Measurements from ENCODE around the gene SMG6.
A peak's percentile ranks its signal among the peaks of the same experiment; 100 is the strongest.
"Not testable (repeated sequence)": the region's sequence is repeated elsewhere in the genome, so short reads cannot be mapped to it uniquely, and the experiment has no call there.

The SMG6 gene

GRCh38 chr17:2303204-2304188 lies at the start of gene SMG6, which contains the start of gene SRR:
Gene SMG6, minus strand, starts transcription at chr17:2303785. Its CDS starts 65 bp downstream, at chr17:2303720.
Gene SRR, plus strand, starts transcription at chr17:2303950. Its CDS starts 11,611 bp downstream, at chr17:2315561.
- peak; percentile 96 for DNase-seq (ENCODE audit: low spot score)

- DNase-seq (ENCODE audit: low spot score), result no peak
Measured at GRCh38 chr17:2351269-2351668, 47.7 kb upstream of the SMG6 start.

- DNase-seq (ENCODE audit: low spot score), result no peak
Measured at GRCh38 chr17:2347805-2348685, 44.5 kb upstream of the SMG6 start.

- DNase-seq (ENCODE audit: low spot score), result no peak
Measured at GRCh38 chr17:2346475-2346874, 42.9 kb upstream of the SMG6 start.

GRCh38 chr17:2344528-2344927 lies 40.9 kb upstream of the SMG6 start:
- DNase-seq (ENCODE audit: low spot score), result no peak

GRCh38 chr17:2343421-2343820 lies 39.8 kb upstream of the SMG6 start:
- DNase-seq (ENCODE audit: low spot score), result no peak

- no peak for DNase-seq (ENCODE audit: low spot score)
Measured at GRCh38 chr17:2338315-2338657, 34.7 kb upstream of the SMG6 start.

- DNase-seq (ENCODE audit: low spot score), result peak; percentile 71
Measured at GRCh38 chr17:2337544-2338314, 34.1 kb upstream of the SMG6 start.

GRCh38 chr17:2336852-2337543 lies 33.4 kb upstream of the SMG6 start, which contains the start of gene SGSM2:
Gene SGSM2, plus strand, starts transcription at chr17:2337501. Its CDS starts 188 bp downstream, at chr17:2337689.
- peak; percentile 83 for DNase-seq (ENCODE audit: low spot score)

GRCh38 chr17:2336215-2336851 lies 32.7 kb upstream of the SMG6 start, which contains the start of gene TSR1:
Gene TSR1, minus strand, starts transcription at chr17:2336457. Its CDS starts 30 bp downstream, at chr17:2336427.
- DNase-seq (ENCODE audit: low spot score), result peak; percentile 92

GRCh38 chr17:2335726-2336214 lies 32.2 kb upstream of the SMG6 start:
- DNase-seq (ENCODE audit: low spot score), result no peak

- no peak for DNase-seq (ENCODE audit: low spot score)
Measured at GRCh38 chr17:2331303-2331702, 27.7 kb upstream of the SMG6 start.

GRCh38 chr17:2323629-2324314 lies 20.2 kb upstream of the SMG6 start:
- no peak for DNase-seq (ENCODE audit: low spot score)

GRCh38 chr17:2321399-2321798 lies 17.8 kb upstream of the SMG6 start:
- no peak for DNase-seq (ENCODE audit: low spot score)

GRCh38 chr17:2319051-2319450 lies 15.5 kb upstream of the SMG6 start:
- DNase-seq (ENCODE audit: low spot score), result no peak

- no peak for DNase-seq (ENCODE audit: low spot score)
Measured at GRCh38 chr17:2317796-2318195, 14.2 kb upstream of the SMG6 start.

GRCh38 chr17:2316916-2317205 lies 13.3 kb upstream of the SMG6 start:
- DNase-seq (ENCODE audit: low spot score), result not testable (repeated sequence)

GRCh38 chr17:2312736-2313135 lies 9.2 kb upstream of the SMG6 start:
- no peak for DNase-seq (ENCODE audit: low spot score)

GRCh38 chr17:2309338-2310154 lies 6.0 kb upstream of the SMG6 start:
- DNase-seq (ENCODE audit: low spot score), result no peak

Data from left forelimb (tissue), 1 donor.